ENCODE measurements around the gene SLC6A6. TPM values are rescaled to one million over a fixed set of nuclear protein-coding genes. Genes with fewer than 3 reads are reported as not detected.

The SLC6A6 gene
- total and polyA plus RNA-seq, 10 of the 15 experiments (the other 5 are each of a cell fraction or from before 2014, with no cell fraction given), result 5.6 to 47.0 (median 20.2) TPM

DNA sequence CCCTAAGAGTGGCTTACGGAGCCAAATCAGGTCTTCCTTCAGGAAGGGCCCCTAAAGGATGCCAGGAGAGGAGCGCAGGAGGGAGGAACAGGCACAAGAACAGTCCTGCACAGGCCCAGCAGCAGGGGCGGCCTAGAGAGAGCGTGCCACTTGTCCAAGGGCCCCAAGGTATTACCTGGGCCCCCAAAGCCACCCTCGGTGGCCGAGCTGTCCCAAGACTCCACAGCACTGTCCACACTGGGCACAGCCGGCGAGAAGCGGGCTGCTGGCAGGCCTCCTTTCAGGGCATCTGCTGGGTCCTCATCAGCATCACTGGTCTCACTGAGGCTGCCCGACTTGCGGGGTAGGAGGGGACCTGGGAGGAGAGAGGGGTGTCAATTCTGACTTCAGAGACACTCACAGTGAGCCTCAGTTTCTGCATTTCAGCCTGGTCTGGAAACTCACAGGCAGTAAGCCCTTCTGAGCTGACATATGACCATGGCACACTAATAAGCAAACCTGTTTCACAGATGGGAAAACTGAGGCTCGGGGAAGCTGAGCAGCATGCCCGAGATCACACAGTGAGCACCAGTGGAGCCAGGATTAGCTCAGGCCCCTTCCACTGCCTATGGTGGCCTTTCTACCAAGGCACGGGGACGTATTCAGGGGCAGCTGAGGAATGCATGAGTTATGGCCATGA is 104.4 kb downstream of the SLC6A6 start:
- POLR2A ChIA-PET, result no interaction called here
- TF ChIP-seq NFXL1 (IDR thresholded peaks at IDR 0.05; ENCODE audit: borderline replicate concordance) (no peak), PML (IDR thresholded peaks at IDR 0.05; ENCODE audit: low read length) (no peak), HCFC1 (IDR thresholded peaks at IDR 0.05; ENCODE audit: low read length) (no peak), ATF7 (IDR thresholded peaks at IDR 0.05; ENCODE audit: low read depth) (no peak), IKZF2 (IDR thresholded peaks at IDR 0.05) (no peak), ASH2L (IDR thresholded peaks at IDR 0.05; ENCODE audit: borderline replicate concordance, low read depth) (no peak), SIX5 (IDR thresholded peaks at IDR 0.05; ENCODE audit: low read depth, low read length, severe bottlenecking) (no peak), FOS (IDR thresholded peaks at IDR 0.05; ENCODE audit: borderline replicate concordance, extremely low read depth, insufficient read length) (no peak), TCF3 (IDR thresholded peaks at IDR 0.05; ENCODE audit: borderline replicate concordance, insufficient read depth, low read depth, low read length) (no peak), YY1 (IDR thresholded peaks at IDR 0.05; ENCODE audit: low read depth, low read length) (no peak), POLR2AphosphoS5 (IDR thresholded peaks at IDR 0.05; ENCODE audit: low read length) (no peak), SP1 (IDR thresholded peaks at IDR 0.05; ENCODE audit: low read depth, low read length) (no peak), SRF (IDR thresholded peaks at IDR 0.05; ENCODE audit: low read depth in 2 of 2, low read length in 2 of 2) (no peak), SIN3A (IDR thresholded peaks at IDR 0.05; ENCODE audit: low read depth, low read length) (no peak), TAF1 (IDR thresholded peaks at IDR 0.05; ENCODE audit: borderline replicate concordance, low read depth, low read length) (no peak), ZNF217 (IDR thresholded peaks at IDR 0.05) (no peak), EED (IDR thresholded peaks at IDR 0.05; ENCODE audit: low read depth) (no peak)
- TF ChIP-seq, protein P1, sequence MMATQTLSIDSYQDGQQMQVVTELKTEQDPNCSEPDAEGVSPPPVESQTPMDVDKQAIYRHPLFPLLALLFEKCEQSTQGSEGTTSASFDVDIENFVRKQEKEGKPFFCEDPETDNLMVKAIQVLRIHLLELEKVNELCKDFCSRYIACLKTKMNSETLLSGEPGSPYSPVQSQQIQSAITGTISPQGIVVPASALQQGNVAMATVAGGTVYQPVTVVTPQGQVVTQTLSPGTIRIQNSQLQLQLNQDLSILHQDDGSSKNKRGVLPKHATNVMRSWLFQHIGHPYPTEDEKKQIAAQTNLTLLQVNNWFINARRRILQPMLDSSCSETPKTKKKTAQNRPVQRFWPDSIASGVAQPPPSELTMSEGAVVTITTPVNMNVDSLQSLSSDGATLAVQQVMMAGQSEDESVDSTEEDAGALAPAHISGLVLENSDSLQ (IDR thresholded peaks at IDR 0.05), result no peak
- H3K4me2 ChIP-seq (ENCODE audit: control insufficient read depth, insufficient read depth), result no peak overlapping the region
- H3K27me3 ChIP-seq (replicated peaks in 1 of 2; ENCODE audit: control insufficient read depth in 2 of 2, insufficient read depth in 2 of 2, low read length in 1 of 2), result no peaks in the 10 kb centered on the region
- peaks cover 2% of the 10 kb centered on the region; the same call in 2 of the 3 replicates for H3K9me3 ChIP-seq (replicated peaks; ENCODE audit: control insufficient read depth, insufficient read depth, low read length)
- CTCF ChIA-PET, result interaction anchor here (0.8 to 1.7 kb wide), 3 partner anchors 41 to 414 kb away, joined by 3 to 6 read pairs (median 4); no protein-coding TSS in a partner anchor
- 18% methylated on average over 14 of the region's 15 CpGs for WGBS (ENCODE audit: insufficient coverage, insufficient replicate concordance, low lambda C conversion rate, missing lambda C conversion rate)
- SMC1A ChIA-PET (ENCODE audit: uncharacterized antibody, unreplicated experiment), result interaction anchor here (2.4 kb wide), 1 partner anchor 275 kb away, joined by 9 read pairs; no protein-coding TSS in a partner anchor
- ATAC-seq (no peak), DNase-seq (ENCODE audit: low read depth, low spot score) (no peak), FAIRE-seq (no peak)
- no peaks in the 10 kb centered on the region for H4K20me1 ChIP-seq (ENCODE audit: control insufficient read depth, insufficient read depth)
- intact Hi-C loops (cut with micrococcal nuclease; ENCODE audit: unreplicated experiment) (loop anchor here (10.0 kb wide), 1 partner anchor 128 kb away; no protein-coding TSS in a partner anchor), in situ Hi-C loops (cut with MboI) (no loop called here)
- H3K36me3 ChIP-seq (ENCODE audit: control insufficient read depth in 2 of 2, insufficient read depth in 2 of 2, low read length in 1 of 2), result no peaks in the 10 kb centered on the region
- no peak overlapping the region for H3K27ac ChIP-seq (ENCODE audit: control insufficient read depth, insufficient read depth)
- H2AFZ ChIP-seq (ENCODE audit: control insufficient read depth, low read depth, low read length), result no peak overlapping the region
- no peaks in the 10 kb centered on the region for H3K4me1 ChIP-seq (ENCODE audit: control insufficient read depth, insufficient read depth, low read length)
- no peak overlapping the region for H3K9ac ChIP-seq (ENCODE audit: control insufficient read depth, insufficient read depth, low read length)
- H3K4me3 ChIP-seq, result no peak overlapping the region
- H3K79me2 ChIP-seq (ENCODE audit: control insufficient read depth, insufficient read depth, low read length), result no peaks in the 10 kb centered on the region
- RAD21 ChIA-PET (ENCODE audit: unreplicated experiment), result no interaction called here
- no TSS peak for BruUV-seq (replicated peaks)

Data from GM12878 (cell line).